Trophoblast cell (in vitro differentiated cells and primary cell): Measurements from ENCODE around the gene RBM39. TPM values are rescaled to one million over a fixed set of nuclear protein-coding genes. Genes with fewer than 3 reads are reported as not detected.

ENCODE experiments used
- DNase-seq, 2 donors: peaks; one replicate each; pipeline ENCODE4 v3.0.0-alpha.2; 2016
- H2AFZ ChIP-seq: 2 replicates; pipeline ENCODE4 v1.6.1; 2013; ENCODE audit warnings: low read length, moderate library complexity, mild to moderate bottlenecking; ENCODE audit not compliant: insufficient read depth, poor library complexity
- H2AK5ac ChIP-seq: 2 replicates; pipeline ENCODE4 v1.6.1; 2013; ENCODE audit warnings: mild to moderate bottlenecking, low read length
- H2BK120ac ChIP-seq: 2 replicates; pipeline ENCODE4 v1.6.1; 2013; ENCODE audit warnings: low read length, mild to moderate bottlenecking, moderate library complexity; ENCODE audit not compliant: insufficient read depth, poor library complexity
- H2BK12ac ChIP-seq: 2 replicates; pipeline ENCODE4 v1.6.1; 2013; ENCODE audit warnings: mild to moderate bottlenecking, low read length, moderate library complexity
- H2BK5ac ChIP-seq: 2 replicates; pipeline ENCODE4 v1.6.1; 2013; ENCODE audit warnings: low read length, low read depth, moderate library complexity, mild to moderate bottlenecking; ENCODE audit not compliant: poor library complexity
- H3K14ac ChIP-seq: 2 replicates; pipeline ENCODE4 v1.6.1; 2013; ENCODE audit warnings: mild to moderate bottlenecking, low read length
- H3K18ac ChIP-seq: 2 replicates; pipeline ENCODE4 v1.6.1; 2013; ENCODE audit warnings: mild to moderate bottlenecking, low read length
- H3K23ac ChIP-seq: 2 replicates; pipeline ENCODE4 v1.6.1; 2013; ENCODE audit warnings: low read length
- H3K27ac ChIP-seq: 2 replicates; pipeline ENCODE4 v1.5.1; 2013; ENCODE audit warnings: low read depth, mild to moderate bottlenecking, inconsistent platforms, low read length, moderate library complexity
- H3K27me3 ChIP-seq: 2 replicates; pipeline ENCODE4 v1.6.1; 2013; ENCODE audit warnings: inconsistent platforms, mild to moderate bottlenecking, low read length, moderate library complexity; ENCODE audit not compliant: insufficient read depth
- H3K36me3 ChIP-seq, 2 experiments: 1 replicate in 1 of 2; 2 replicates in 1 of 2; pipeline ENCODE4 v1.6.1; 2013; ENCODE audit warnings: low read length in 2 of 2, mild to moderate bottlenecking in 2 of 2, moderate library complexity in 1 of 2; ENCODE audit not compliant: insufficient read depth in 2 of 2, control insufficient read depth in 1 of 2
- H3K4ac ChIP-seq: 2 replicates; pipeline ENCODE4 v1.6.1; 2013; ENCODE audit warnings: low read depth, mild to moderate bottlenecking, low read length, moderate library complexity
- H3K4me1 ChIP-seq, 2 experiments: 1 replicate in 1 of 2; 2 replicates in 1 of 2; pipeline ENCODE4 v1.6.1; 2013; ENCODE audit warnings: low read length in 2 of 2, mild to moderate bottlenecking in 2 of 2, moderate library complexity in 1 of 2; ENCODE audit not compliant: insufficient read depth in 2 of 2, control insufficient read depth in 1 of 2
- H3K4me2 ChIP-seq: 2 replicates; pipeline ENCODE4 v1.6.1; 2013; ENCODE audit warnings: inconsistent platforms, mild to moderate bottlenecking, low read length, moderate library complexity
- H3K4me3 ChIP-seq: 2 replicates; pipeline ENCODE4 v1.5.1; 2013; ENCODE audit warnings: mild to moderate bottlenecking, low read depth, low read length, inconsistent platforms
- H3K79me1 ChIP-seq: one replicate; pipeline ENCODE4 v1.6.1; 2013; ENCODE audit warnings: low read length
- H3K79me2 ChIP-seq: 2 replicates; pipeline ENCODE4 v1.6.1; 2013; ENCODE audit warnings: low read length, mild to moderate bottlenecking; ENCODE audit not compliant: control insufficient read depth, insufficient read depth, poor library complexity
- H3K9ac ChIP-seq: 2 replicates; pipeline ENCODE4 v1.6.1; 2013; ENCODE audit warnings: mild to moderate bottlenecking, low read length
- H3K9me3 ChIP-seq: 2 replicates; pipeline ENCODE4 v1.6.1; 2013; ENCODE audit warnings: low read depth, mild to moderate bottlenecking, control low read depth, inconsistent platforms, low read length; ENCODE audit not compliant: insufficient read depth
- H4K12ac ChIP-seq: 2 replicates; pipeline ENCODE4 v1.6.1; 2013; ENCODE audit warnings: low read depth, mild to moderate bottlenecking, low read length, moderate library complexity
- H4K8ac ChIP-seq: 2 replicates; pipeline ENCODE4 v1.6.1; 2013; ENCODE audit warnings: low read depth, mild to moderate bottlenecking, low read length, moderate library complexity
- H4K91ac ChIP-seq: one replicate; pipeline ENCODE4 v1.6.1; 2013; ENCODE audit warnings: low read depth, mild to moderate bottlenecking, low read length, moderate library complexity
- WGBS: extraction: QIAGEN DNeasy Blood & Tissue Kit; methylation state at CpG from one replicate; pipeline ENCODE4 v1.1.7; 2013; ENCODE audit warnings: missing lambda C conversion rate; ENCODE audit not compliant: insufficient read length, insufficient coverage; ENCODE audit errors: extremely low coverage; 5-methylcytosine and 5-hydroxymethylcytosine counted together
- polyA plus RNA-seq: library from polyadenylated mRNA; stranded (reverse); fragments of 200-250 nt; gene quantifications from 2 replicates; pipeline ENCODE4 v1.2.3, GENCODE V29; 2013

Gene RBM39
- 228 and 229 TPM in 2 replicates for polyA plus RNA-seq

DNA sequence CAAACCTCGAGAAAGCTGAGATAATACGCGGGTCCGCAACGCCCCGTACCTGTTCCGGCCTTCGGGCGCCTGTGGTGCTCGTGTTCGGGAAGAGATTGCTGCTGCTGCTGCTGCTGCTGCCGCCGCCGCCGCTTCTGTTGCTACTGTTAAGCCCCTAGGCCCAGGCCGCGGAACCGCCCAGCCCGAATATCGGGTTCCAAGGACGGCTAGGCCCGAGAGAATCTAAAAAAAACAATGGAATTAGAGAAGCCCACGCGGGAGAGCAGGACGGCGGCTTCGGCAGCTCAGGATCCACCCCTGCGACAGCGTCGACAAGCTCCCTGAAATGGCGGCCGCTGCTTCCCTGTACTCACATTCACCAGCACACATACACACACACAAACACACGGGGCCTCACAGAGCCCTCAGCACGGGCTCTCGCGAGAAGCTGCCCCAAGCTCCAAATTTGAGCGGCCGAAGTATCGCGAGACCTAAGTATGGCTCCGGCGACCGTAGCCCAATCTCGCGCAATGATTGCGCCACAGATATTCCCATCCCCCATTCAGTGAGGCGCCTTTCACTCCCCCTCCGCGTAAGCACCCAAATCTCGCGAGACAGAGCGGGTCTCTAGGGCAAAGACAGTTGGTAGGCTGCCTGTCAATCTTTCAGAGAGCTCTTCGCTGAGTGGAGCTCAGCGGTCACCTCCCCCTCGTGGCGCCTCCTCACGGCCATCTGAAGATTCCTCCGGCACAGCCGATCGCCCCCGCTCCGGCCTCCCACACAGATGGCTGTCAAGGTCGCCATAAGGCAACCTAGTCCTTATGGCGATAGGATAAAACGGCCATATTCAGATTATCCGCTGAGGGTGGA is at the start of gene RBM39:
RBM39 (minus strand) TSS at position 369 of the 849 bp plus-strand sequence. CDS start 1,386 bp downstream, outside the sequence.
- Histone ChIP-seq H3K14ac (peak within 1 kb of the TSS; percentile 100), H2BK12ac (no peak within 1 kb of the TSS), H4K12ac (peak within 1 kb of the TSS; percentile 99), H3K9me3 (no peaks in the 10 kb centered on the region), H2AK5ac (peak within 1 kb of the TSS; percentile 99), H3K27ac (peak within 1 kb of the TSS; percentile 95), H3K4me2 (peak within 1 kb of the TSS; percentile 68), H3K27me3 (no peaks in the 10 kb centered on the region), H3K4me3 (peak within 1 kb of the TSS; percentile 95), H2BK120ac (peak within 1 kb of the TSS; percentile 95), H3K79me1 (peaks cover 13% of the 10 kb centered on the region), H4K91ac (peak within 1 kb of the TSS; percentile 100), H3K79me2 (peaks cover 22% of the 10 kb centered on the region), H3K9ac (peak within 1 kb of the TSS; percentile 100), H3K4me1 (no peaks in the 10 kb centered on the region), H2BK5ac (peak within 1 kb of the TSS; percentile 99), H3K4ac (peak within 1 kb of the TSS; percentile 100), H3K18ac (peak within 1 kb of the TSS; percentile 98), H4K8ac (peak within 1 kb of the TSS; percentile 99), H3K23ac (no peak within 1 kb of the TSS), H3K36me3 (peaks cover 13 to 19% of the 10 kb centered on the region in 2 experiments), H2AFZ (peak within 1 kb of the TSS; percentile 67)
- peak; percentile 100 for DNase-seq
- WGBS, result no CpG with 5 or more reads among the region's 66 CpGs

DNA sequence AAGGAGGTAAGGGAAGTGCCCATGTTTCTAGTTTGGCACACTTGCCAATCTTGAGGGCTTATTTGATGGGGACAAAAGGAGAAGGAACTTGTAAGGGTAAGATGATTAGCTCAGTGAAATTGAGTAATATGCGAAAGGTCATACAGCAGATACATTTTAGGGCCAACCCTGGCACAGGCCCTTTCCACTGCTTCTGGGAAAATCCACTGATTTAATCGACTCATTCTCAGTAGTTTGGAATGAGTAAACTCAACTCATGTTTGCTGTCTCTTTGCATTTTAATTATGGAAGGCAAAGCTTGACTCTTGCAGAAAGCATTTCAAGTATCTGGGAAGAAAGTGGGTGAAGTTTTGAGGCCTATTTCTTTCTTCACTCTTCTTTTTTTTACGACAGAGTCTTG is 49.8 kb upstream of the RBM39 start:
- peaks cover 2 to 5% of the 10 kb centered on the region in 2 experiments for H3K4me1 ChIP-seq
- no peak overlapping the region for H2AK5ac ChIP-seq
- no peak overlapping the region for H3K18ac ChIP-seq
- no peak overlapping the region for H3K4me2 ChIP-seq
- H3K23ac ChIP-seq, result no peak overlapping the region
- H3K79me2 ChIP-seq, result no peaks in the 10 kb centered on the region
- no peak overlapping the region for H3K4me3 ChIP-seq
- DNase-seq, result peak; percentile 89 to 96
- H2BK120ac ChIP-seq, result no peak overlapping the region
- H3K4ac ChIP-seq, result no peak overlapping the region
- no peak overlapping the region for H3K14ac ChIP-seq
- H3K27me3 ChIP-seq, result no peaks in the 10 kb centered on the region
- H2BK5ac ChIP-seq, result no peak overlapping the region
- no peak overlapping the region for H2BK12ac ChIP-seq
- no peak overlapping the region for H4K8ac ChIP-seq
- H3K9me3 ChIP-seq, result no peaks in the 10 kb centered on the region
- H3K9ac ChIP-seq, result no peak overlapping the region
- H2AFZ ChIP-seq, result no peak overlapping the region
- H4K12ac ChIP-seq, result no peak overlapping the region
- no CpG with 5 or more reads among the region's 3 CpGs for WGBS
- H3K79me1 ChIP-seq, result no peaks in the 10 kb centered on the region
- H4K91ac ChIP-seq, result no peak overlapping the region
- H3K27ac ChIP-seq, result no peak overlapping the region
- no peaks in the 10 kb centered on the region for H3K36me3 ChIP-seq

DNA sequence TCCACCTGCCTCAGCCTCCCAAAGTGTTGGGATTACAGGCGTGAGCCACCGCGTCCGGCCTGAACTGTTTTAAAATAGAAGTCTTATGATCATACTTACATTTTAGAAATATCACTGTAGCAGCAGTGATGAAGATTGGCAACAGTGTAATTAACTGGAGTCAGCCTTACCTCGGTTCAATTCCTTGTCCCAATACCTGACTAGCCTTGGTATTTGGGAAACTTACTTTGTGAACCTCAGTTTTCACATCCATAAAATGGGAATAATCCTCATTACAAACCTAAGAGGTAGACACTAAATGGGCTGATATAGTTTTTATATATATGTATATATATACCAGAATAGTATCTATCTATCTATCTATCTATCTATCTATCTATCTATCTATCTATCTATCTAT is 49.0 kb upstream of the RBM39 start:
- no peaks in the 10 kb centered on the region for H3K36me3 ChIP-seq
- no peak overlapping the region for H3K14ac ChIP-seq
- H3K9ac ChIP-seq, result no peak overlapping the region
- H2BK12ac ChIP-seq, result no peak overlapping the region
- WGBS, result no CpG with 5 or more reads among the region's 5 CpGs
- H3K18ac ChIP-seq, result no peak overlapping the region
- H3K23ac ChIP-seq, result no peak overlapping the region
- H4K91ac ChIP-seq, result no peak overlapping the region
- H3K4ac ChIP-seq, result no peak overlapping the region
- no peak overlapping the region for H2BK120ac ChIP-seq
- no peak overlapping the region for H2BK5ac ChIP-seq
- no peak overlapping the region for H4K12ac ChIP-seq
- H3K27me3 ChIP-seq, result no peaks in the 10 kb centered on the region
- H3K27ac ChIP-seq, result no peak overlapping the region
- no peaks in the 10 kb centered on the region for H3K79me2 ChIP-seq
- no peak overlapping the region for H4K8ac ChIP-seq
- no peak overlapping the region for H2AFZ ChIP-seq
- no peaks in the 10 kb centered on the region for H3K9me3 ChIP-seq
- no peak overlapping the region for H3K4me2 ChIP-seq
- peaks cover 2 to 5% of the 10 kb centered on the region in 2 experiments for H3K4me1 ChIP-seq
- H2AK5ac ChIP-seq, result no peak overlapping the region
- H3K4me3 ChIP-seq, result no peak overlapping the region
- no peak for DNase-seq
- no peaks in the 10 kb centered on the region for H3K79me1 ChIP-seq

DNA sequence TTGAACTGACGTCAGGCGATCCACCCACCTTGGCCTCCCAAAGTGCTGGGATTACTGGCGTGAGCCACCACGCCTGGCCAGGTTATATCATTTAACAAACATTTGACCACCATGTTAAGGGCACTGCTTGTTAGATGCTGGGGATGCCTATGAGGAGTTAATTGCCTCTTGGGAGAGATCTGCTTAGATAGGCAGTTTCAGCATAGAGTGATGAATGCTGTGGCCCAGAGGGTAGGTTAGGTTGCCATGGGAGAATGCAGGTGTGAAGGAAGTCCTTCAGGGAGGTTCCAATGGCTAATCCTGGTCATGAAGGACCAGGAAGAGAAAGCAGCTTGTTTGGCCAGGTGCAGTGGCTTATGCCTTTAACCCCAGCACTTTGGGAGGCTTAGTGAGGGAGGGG is 46.7 kb upstream of the RBM39 start:
- Histone ChIP-seq H2BK12ac (no peak overlapping the region), H3K18ac (no peak overlapping the region), H3K23ac (no peak overlapping the region), H3K27me3 (no peaks in the 10 kb centered on the region), H4K8ac (no peak overlapping the region), H2BK5ac (no peak overlapping the region), H3K4ac (no peak overlapping the region), H3K14ac (no peak overlapping the region), H3K4me2 (no peak overlapping the region), H3K4me3 (no peak overlapping the region), H3K79me1 (no peaks in the 10 kb centered on the region), H4K91ac (no peak overlapping the region), H2AFZ (no peak overlapping the region), H3K36me3 (no peaks in the 10 kb centered on the region), H3K27ac (no peak overlapping the region), H3K9me3 (no peaks in the 10 kb centered on the region), H4K12ac (no peak overlapping the region), H2BK120ac (no peak overlapping the region), H3K79me2 (peaks cover 4% of the 10 kb centered on the region), H3K4me1 (peaks cover 2 to 5% of the 10 kb centered on the region in 2 experiments), H2AK5ac (no peak overlapping the region), H3K9ac (no peak overlapping the region)
- DNase-seq, result peak; percentile 83 to 95
- no CpG with 5 or more reads among the region's 4 CpGs for WGBS
